ENCODE data around the gene MATN4. TPM values are rescaled to one million over a fixed set of nuclear protein-coding genes. Genes with fewer than 3 reads are reported as not detected.

MATN4 gene
- total RNA-seq, 1 experiment from 2014 or later, result not detected

- no peaks in the 10 kb centered on the region for H3K27me3 Mint-ChIP-seq (ENCODE audit: insufficient read depth, unreplicated experiment)
- no peak within 1 kb of the TSS for H3K4me3 Mint-ChIP-seq (ENCODE audit: unreplicated experiment)
- no peaks in the 10 kb centered on the region for H3K9me3 Mint-ChIP-seq (ENCODE audit: unreplicated experiment)
- TF ChIP-seq CTCF (IDR thresholded peaks at IDR 0.05; ENCODE audit: unreplicated experiment), result peak; percentile 85
- no peak within 1 kb of the TSS for H3K27ac Mint-ChIP-seq (ENCODE audit: low read depth, unreplicated experiment)
- ChIA-PET POLR2A (no interaction called here), CTCF (interaction anchor here (0.7 to 1.3 kb wide), 6 partner anchors 8 to 241 kb away, joined by 3 to 4 read pairs (median 3); no protein-coding TSS in a partner anchor)
- intact Hi-C loops (cut with micrococcal nuclease), result no loop called here
- no TSS peak for BruUV-seq (replicated peaks)
- no peak for DNase-seq (ENCODE audit: unreplicated experiment)
- H3K4me1 Mint-ChIP-seq (ENCODE audit: insufficient read depth, unreplicated experiment), result no peaks in the 10 kb centered on the region
- no peaks in the 10 kb centered on the region for H3K36me3 Mint-ChIP-seq (ENCODE audit: insufficient read depth, unreplicated experiment)
Observed at GRCh38 chr20:45306431-45306982, 1.6 kb downstream of the MATN4 start, which contains the start of gene RBPJL. Gene RBPJL (plus strand): TSS chr20:45306840. CDS start chr20:45306923, 83 bp downstream.

GRCh38 chr20:45305262-45305661 lies 2.8 kb downstream of the MATN4 start:
- Mint-ChIP-seq H3K4me3 (ENCODE audit: unreplicated experiment) (no peak overlapping the region), H3K4me1 (ENCODE audit: insufficient read depth, unreplicated experiment) (no peaks in the 10 kb centered on the region), H3K9me3 (ENCODE audit: unreplicated experiment) (no peaks in the 10 kb centered on the region), H3K36me3 (ENCODE audit: insufficient read depth, unreplicated experiment) (no peaks in the 10 kb centered on the region), H3K27me3 (ENCODE audit: insufficient read depth, unreplicated experiment) (no peaks in the 10 kb centered on the region), H3K27ac (ENCODE audit: low read depth, unreplicated experiment) (no peak overlapping the region)
- TF ChIP-seq CTCF (IDR thresholded peaks at IDR 0.05; ENCODE audit: unreplicated experiment), result no peak
- intact Hi-C loops (cut with micrococcal nuclease), result no loop called here
- ChIA-PET POLR2A (interaction anchor here (0.7 kb wide), 1 partner anchor 320 kb away, joined by 3 read pairs; no protein-coding TSS in a partner anchor), CTCF (interaction anchor here (0.6 to 6.1 kb wide), 12 partner anchors 9 to 1079 kb away, joined by 3 to 104 read pairs (median 4); no protein-coding TSS in a partner anchor)
- no peak for DNase-seq (ENCODE audit: unreplicated experiment)
- BruUV-seq (replicated peaks), result no TSS peak

GRCh38 chr20:45304464-45304999 lies 3.6 kb downstream of the MATN4 start:
- ChIA-PET POLR2A (no interaction called here), CTCF (interaction anchor here (0.8 to 6.1 kb wide), 8 partner anchors 12 to 293 kb away, joined by 3 to 104 read pairs (median 4); no protein-coding TSS in a partner anchor)
- H3K36me3 Mint-ChIP-seq (ENCODE audit: insufficient read depth, unreplicated experiment), result no peaks in the 10 kb centered on the region
- H3K4me3 Mint-ChIP-seq (ENCODE audit: unreplicated experiment), result no peak overlapping the region
- H3K9me3 Mint-ChIP-seq (ENCODE audit: unreplicated experiment), result no peaks in the 10 kb centered on the region
- DNase-seq (ENCODE audit: unreplicated experiment), result no peak
- no peaks in the 10 kb centered on the region for H3K4me1 Mint-ChIP-seq (ENCODE audit: insufficient read depth, unreplicated experiment)
- H3K27ac Mint-ChIP-seq (ENCODE audit: low read depth, unreplicated experiment), result no peak overlapping the region
- H3K27me3 Mint-ChIP-seq (ENCODE audit: insufficient read depth, unreplicated experiment), result no peaks in the 10 kb centered on the region
- no TSS peak for BruUV-seq (replicated peaks)
- TF ChIP-seq CTCF (IDR thresholded peaks at IDR 0.05; ENCODE audit: unreplicated experiment), result no peak
- intact Hi-C loops (cut with micrococcal nuclease), result no loop called here

GRCh38 chr20:45303586-45304463 lies 4.3 kb downstream of the MATN4 start:
- ChIA-PET CTCF (interaction anchor here (0.6 to 6.1 kb wide), 9 partner anchors 11 to 467 kb away, joined by 3 to 104 read pairs (median 4); no protein-coding TSS in a partner anchor), POLR2A (interaction anchor here (0.6 kb wide), 1 partner anchor 156 kb away, joined by 3 read pairs; no protein-coding TSS in a partner anchor)
- no peak for TF ChIP-seq CTCF (IDR thresholded peaks at IDR 0.05; ENCODE audit: unreplicated experiment)
- Mint-ChIP-seq H3K27ac (ENCODE audit: low read depth, unreplicated experiment) (no peak overlapping the region), H3K4me1 (ENCODE audit: insufficient read depth, unreplicated experiment) (no peaks in the 10 kb centered on the region), H3K4me3 (ENCODE audit: unreplicated experiment) (no peak overlapping the region), H3K36me3 (ENCODE audit: insufficient read depth, unreplicated experiment) (no peaks in the 10 kb centered on the region), H3K27me3 (ENCODE audit: insufficient read depth, unreplicated experiment) (no peaks in the 10 kb centered on the region), H3K9me3 (ENCODE audit: unreplicated experiment) (no peaks in the 10 kb centered on the region)
- intact Hi-C loops (cut with micrococcal nuclease), result no loop called here
- DNase-seq (ENCODE audit: unreplicated experiment), result no peak
- BruUV-seq (replicated peaks), result no TSS peak
